Heart right ventricle (tissue), 16 donors: ENCODE data around the gene JMJD8. TPM values are rescaled to one million over a fixed set of nuclear protein-coding genes. Genes with fewer than 3 reads are reported as not detected.
A peak's percentile ranks its signal among the peaks of the same experiment; 100 is the strongest.

ENCODE experiments used
- ATAC-seq, 8 donors: fragments of 200-7000 bp; cut with Tn5 transposase; one replicate each; pipeline ENCODE4 v1.9.1; 2020; ENCODE audit warnings: mild to moderate bottlenecking in 8 of 8, moderate library complexity in 8 of 8, moderate number of reproducible peaks in 1 of 8
- DNase-seq, 2 donors: peaks; one replicate each; pipeline ENCODE4 v3.0.0-alpha.2; 2020
- H3K27ac ChIP-seq, 10 donors: fragments of 200-600 bp; sonication (generic) in 2 of 10; one replicate each; pipeline versions ENCODE4 v1.5.0 to v1.8.0; 2020 to 2022; ENCODE audit warnings: mild to moderate bottlenecking in 3 of 10
- H3K27me3 ChIP-seq, 7 donors: fragments of 200-600 bp; one replicate each; pipeline ENCODE4 v1.8.0; 2021 to 2022; ENCODE audit warnings: mild to moderate bottlenecking in 2 of 7
- H3K36me3 ChIP-seq, 9 donors: fragments of 200-600 bp; sonication (generic) in 1 of 9; one replicate each; pipeline versions ENCODE4 v1.5.0 to v1.8.0; 2020 to 2022; ENCODE audit warnings: mild to moderate bottlenecking in 2 of 9
- H3K4me1 ChIP-seq, 9 donors: fragments of 200-600 bp; sonication (generic) in 1 of 9; one replicate each; pipeline versions ENCODE4 v1.5.0 to v1.8.0; 2020 to 2022; ENCODE audit warnings: mild to moderate bottlenecking in 4 of 9
- H3K4me3 ChIP-seq, 10 donors: fragments of 200-600 bp; sonication (generic) in 2 of 10; one replicate each; pipeline versions ENCODE4 v1.5.0 to v1.8.0; 2020 to 2022; ENCODE audit warnings: mild to moderate bottlenecking in 7 of 10, moderate library complexity in 2 of 10
- H3K9me3 ChIP-seq, 11 donors: fragments of 200-600 bp in 10 of 11; sonication (generic) in 2 of 11; one replicate each; pipeline versions ENCODE4 v1.5.0 to v1.8.0; 2013 to 2022; ENCODE audit warnings: mild to moderate bottlenecking in 2 of 11, control low read depth in 1 of 11, moderate library complexity in 1 of 11
- CTCF ChIP-seq, 9 donors: fragments of 200-600 bp; sonication (generic) in 2 of 9; IDR thresholded peaks; one replicate each; pipeline versions ENCODE4 v1.5.0 to v1.8.0; 2021 to 2022; ENCODE audit warnings: antibody characterized with exemption in 9 of 9, mild to moderate bottlenecking in 5 of 9, moderate library complexity in 1 of 9
- WGBS, 2 donors: extraction: QIAGEN DNeasy Blood & Tissue Kit; methylation state at CpG; one replicate each; pipeline ENCODE4 v1.1.7; 2013; ENCODE audit warnings: inconsistent platforms in 1 of 2; 5-methylcytosine and 5-hydroxymethylcytosine counted together
- intact Hi-C, 10 donors: fragments of 100-400 bp; cut with DNase I; formaldehyde crosslinking; loops; one replicate each; pipeline versions ENCODE4 v1.11.1 to v1.14.2; 2022
- polyA plus RNA-seq, 2 donors: library from polyadenylated mRNA; stranded (reverse); fragments of 200-250 nt; gene quantifications; one replicate each; pipeline ENCODE4 v1.2.3, GENCODE V29; 2013
- total RNA-seq, 10 donors: library from RNA; stranded (reverse); fragmentation: NEBNext Ultra II Directional in 3 of 10; extraction: Animal tissue kit (Norgen Biotek cat#: 25700) in 3 of 10; gene quantifications; one replicate each; pipeline versions ENCODE4 v1.2.1 to v1.2.4, GENCODE V29; 2021 to 2023
- donor health status: Arrhythmogenic right ventricular cardiomyopathy.
- donor health status: ischemic (EF 13 %, LVEDD 7.1; RV severe dilation, severe dysfunction).
- donor health status: healthy with polysubstance abuse.
- donor health status: DM: no; HTN: yes; CAD: no.
- donor health status: DM: no; HTN: no; CAD: no.
- donor health status: ischemic (EF 25% LVEDD 6.9; RV normal size, moderate dysfunction).
- donor health status: ischemic (EF 25% LVEDD 5.7; RV mildly dilated, moderate dysfunction).
- donor health status: healthy.
- donor health status: DM: yes; HTN: yes; CAD: no.
- donor health status: Ischemic cardiomyopathy.
- donor health status: ischemic (EF 35%, LVEDD 5.7; RV mildly dilated, moderate dysfunction).
- donor health status: nonischemic (EF 11% LVEDD 7.7; RV severe dilation, severe dysfunction).
- donor health status: DM: yes; HTN: yes; CAD: no.
- donor health status: PGD.
- donor health status: ischemic (EF 29% LVEDD 5.4; RV normal size, mild dysfunction).
- donor health status: nonischemic (EF 23%, LVEDD 6.1; RV moderate dilation, normal function).

JMJD8 gene
- total and polyA plus RNA-seq, 12 donors, result 34.7 to 60.6 (median 44.0) TPM

- no peak for TF ChIP-seq CTCF (IDR thresholded peaks at IDR 0.05)
- no peaks in the 10 kb centered on the region for H3K9me3 ChIP-seq
- 91 to 97% methylated on average over 12 of the region's 12 CpGs for WGBS, 2 donors
- no peak overlapping the region for H3K27ac ChIP-seq
- H3K4me3 ChIP-seq, result no peak overlapping the region
- H3K36me3 ChIP-seq, result peaks cover 0 to 57% (median 0%) of the 10 kb centered on the region in 9 donors
- H3K27me3 ChIP-seq, result no peaks in the 10 kb centered on the region
- peaks cover 5 to 11% (median 9%) of the 10 kb centered on the region in 9 donors for H3K4me1 ChIP-seq
- intact Hi-C loops, result loop anchor here in 1 of 10 donors (10.0 kb wide), 1 partner anchor 69 kb away; no protein-coding TSS in a partner anchor
- no peak for ATAC-seq
- no peak for DNase-seq
These were observed 30.1 kb downstream of the JMJD8 start for GRCh38 chr16:654034-654433.

- Histone ChIP-seq H3K27ac (no peak overlapping the region), H3K36me3 (peaks cover 0 to 43% (median 0%) of the 10 kb centered on the region in 9 donors), H3K27me3 (no peaks in the 10 kb centered on the region), H3K4me3 (no peak overlapping the region), H3K9me3 (no peaks in the 10 kb centered on the region), H3K4me1 (peaks cover 14 to 25% (median 21%) of the 10 kb centered on the region in 9 donors)
- ATAC-seq, result no peak
- DNase-seq, result no peak
- TF ChIP-seq CTCF (IDR thresholded peaks at IDR 0.05), result no peak
- intact Hi-C loops, result loop anchor here in 1 of 10 donors (10.0 kb wide), 1 partner anchor 68 kb away; no protein-coding TSS in a partner anchor
- WGBS, 2 donors, result 86 to 87% methylated on average over 28 of the region's 28 CpGs
These were observed 31.5 kb downstream of the JMJD8 start for GRCh38 chr16:652454-653305.

GRCh38 chr16:651844-652243 is 32.3 kb downstream of the JMJD8 start:
- no peak overlapping the region for H3K27ac ChIP-seq
- ATAC-seq (no peak), DNase-seq (no peak)
- H3K36me3 ChIP-seq, result peaks cover 0 to 35% (median 0%) of the 10 kb centered on the region in 9 donors
- WGBS, 2 donors, result 87 to 89% methylated on average over 22 of the region's 22 CpGs
- H3K4me1 ChIP-seq, result peaks cover 21 to 33% (median 30%) of the 10 kb centered on the region in 9 donors
- no peaks in the 10 kb centered on the region for H3K9me3 ChIP-seq
- intact Hi-C loops, result loop anchor here in 1 of 10 donors (10.0 kb wide), 1 partner anchor 67 kb away; no protein-coding TSS in a partner anchor
- TF ChIP-seq CTCF (IDR thresholded peaks at IDR 0.05), result no peak
- H3K27me3 ChIP-seq, result no peaks in the 10 kb centered on the region
- H3K4me3 ChIP-seq, result no peak overlapping the region

- H3K4me3 ChIP-seq, result peak overlapping the region; percentile 65 to 85 (median 74)
- DNase-seq (no peak), ATAC-seq (peak in 3 of 8 donors; percentile 0 to 1 (median 1))
- peaks cover 31 to 55% (median 47%) of the 10 kb centered on the region in 9 donors for H3K4me1 ChIP-seq
- no peaks in the 10 kb centered on the region for H3K9me3 ChIP-seq
- WGBS, 2 donors, result 3 to 6% methylated on average over 44 of the region's 44 CpGs
- H3K36me3 ChIP-seq, result peaks cover 0 to 15% (median 0%) of the 10 kb centered on the region in 9 donors
- intact Hi-C loops, result loop anchor here in 1 of 10 donors (10.0 kb wide), 1 partner anchor 65 kb away; no protein-coding TSS in a partner anchor
- no peak for TF ChIP-seq CTCF (IDR thresholded peaks at IDR 0.05)
- H3K27me3 ChIP-seq, result no peaks in the 10 kb centered on the region
- peak overlapping the region in 9 of 10 donors; percentile 80 to 96 (median 89) for H3K27ac ChIP-seq
These were observed 34.5 kb downstream of the JMJD8 start for GRCh38 chr16:649631-650030.
